H1 (cell line): ENCODE measurements around the gene CLRN1.

Experiments used
- CEBPB ChIP-seq: IDR thresholded peaks from 2 replicates; pipeline ENCODE4 v1.6.1; 2012; ENCODE audit warnings: low read depth, low read length
- EGR1 ChIP-seq: IDR thresholded peaks from 2 replicates; pipeline ENCODE4 v1.6.1; 2011; ENCODE audit warnings: low read depth, low read length, borderline replicate concordance
- EP300 ChIP-seq, 2 experiments: IDR thresholded peaks; 1 replicate in 1 of 2; 2 replicates in 1 of 2; pipeline ENCODE4 v1.6.1; 2011 to 2012; ENCODE audit warnings: low read depth in 2 of 2, low read length in 2 of 2, mild to moderate bottlenecking in 2 of 2, borderline replicate concordance in 1 of 2, inconsistent platforms in 1 of 2, moderate library complexity in 1 of 2
- KDM1A ChIP-seq: fragments of 200-600, 300-600 bp; sonication (generic); IDR thresholded peaks from 2 replicates; pipeline ENCODE4 v1.7.1; 2016; ENCODE audit warnings: mild to moderate bottlenecking, low read length, borderline replicate concordance
- POLR2A ChIP-seq, 2 experiments: IDR thresholded peaks; 1 replicate in 1 of 2; 2 replicates in 1 of 2; pipeline ENCODE4 v1.6.1; 2011; ENCODE audit warnings: low read depth in 2 of 2, low read length in 2 of 2, mild to moderate bottlenecking in 2 of 2; ENCODE audit errors: control extremely low read depth in 1 of 2
- POLR2AphosphoS5 ChIP-seq: IDR thresholded peaks from 2 replicates; pipeline ENCODE4 v1.6.1; 2011; ENCODE audit warnings: low read depth, low read length
- SRF ChIP-seq: IDR thresholded peaks from 2 replicates; pipeline ENCODE4 v1.6.1; 2011; ENCODE audit warnings: mild to moderate bottlenecking, low read depth, low read length, moderate library complexity
- TAF1 ChIP-seq: IDR thresholded peaks from 2 replicates; pipeline ENCODE4 v1.6.1; 2011; ENCODE audit warnings: mild to moderate bottlenecking, low read depth, low read length
- TAF7 ChIP-seq: optimal IDR thresholded peaks from 2 replicates; pipeline ENCODE3; 2011; ENCODE audit warnings: low read depth, mild to moderate bottlenecking, inconsistent platforms, low read length, moderate library complexity, borderline replicate concordance
- ZNF274 ChIP-seq: IDR thresholded peaks from 2 replicates; pipeline ENCODE4 v1.7.0; 2012; ENCODE audit warnings: low read length, borderline replicate concordance; ENCODE audit errors: extremely low read depth
- TF ChIP-seq, protein P1 (sequence below), 3 experiments: IDR thresholded peaks; 1 replicate in 2 of 3; 2 replicates in 1 of 3; pipeline versions ENCODE4 v1.5.1 to v1.6.1; 2011; ENCODE audit warnings: low read length in 3 of 3, mild to moderate bottlenecking in 3 of 3, inconsistent platforms in 2 of 3, low read depth in 1 of 3, moderate library complexity in 1 of 3; ENCODE audit not compliant: insufficient read depth in 1 of 3; ENCODE audit errors: control extremely low read depth in 1 of 3

- TF ChIP-seq EP300 (IDR thresholded peaks at IDR 0.05; ENCODE audit: borderline replicate concordance in 1 of 2, low read depth in 2 of 2, low read length in 2 of 2) (no peak), POLR2A (IDR thresholded peaks at IDR 0.05; ENCODE audit: control extremely low read depth in 1 of 2, low read depth in 2 of 2, low read length in 2 of 2) (no peak), SRF (no peak), TAF7 (no peak), EGR1 (no peak), KDM1A (no peak), POLR2AphosphoS5 (no peak), CEBPB (no peak), TAF1 (no peak), ZNF274 (no peak)
- TF ChIP-seq, protein P1, sequence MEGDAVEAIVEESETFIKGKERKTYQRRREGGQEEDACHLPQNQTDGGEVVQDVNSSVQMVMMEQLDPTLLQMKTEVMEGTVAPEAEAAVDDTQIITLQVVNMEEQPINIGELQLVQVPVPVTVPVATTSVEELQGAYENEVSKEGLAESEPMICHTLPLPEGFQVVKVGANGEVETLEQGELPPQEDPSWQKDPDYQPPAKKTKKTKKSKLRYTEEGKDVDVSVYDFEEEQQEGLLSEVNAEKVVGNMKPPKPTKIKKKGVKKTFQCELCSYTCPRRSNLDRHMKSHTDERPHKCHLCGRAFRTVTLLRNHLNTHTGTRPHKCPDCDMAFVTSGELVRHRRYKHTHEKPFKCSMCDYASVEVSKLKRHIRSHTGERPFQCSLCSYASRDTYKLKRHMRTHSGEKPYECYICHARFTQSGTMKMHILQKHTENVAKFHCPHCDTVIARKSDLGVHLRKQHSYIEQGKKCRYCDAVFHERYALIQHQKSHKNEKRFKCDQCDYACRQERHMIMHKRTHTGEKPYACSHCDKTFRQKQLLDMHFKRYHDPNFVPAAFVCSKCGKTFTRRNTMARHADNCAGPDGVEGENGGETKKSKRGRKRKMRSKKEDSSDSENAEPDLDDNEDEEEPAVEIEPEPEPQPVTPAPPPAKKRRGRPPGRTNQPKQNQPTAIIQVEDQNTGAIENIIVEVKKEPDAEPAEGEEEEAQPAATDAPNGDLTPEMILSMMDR (IDR thresholded peaks at IDR 0.05; ENCODE audit: control extremely low read depth in 1 of 3, insufficient read depth in 1 of 3, low read depth in 1 of 3, low read length in 3 of 3), result no peak
Observed at GRCh38 chr3:150901793-150902192, 70.7 kb downstream of the CLRN1 start.
